Ectodermal cell (in vitro differentiated cells): ENCODE data around the gene SAFB. TPM values are rescaled to one million over a fixed set of nuclear protein-coding genes. Genes with fewer than 3 reads are reported as not detected.

Experiments
- H3K27ac ChIP-seq: 2 replicates; pipeline ENCODE4 v1.7.0; 2013; ENCODE audit warnings: mild to moderate bottlenecking, low read depth, low read length; ENCODE audit not compliant: insufficient read depth, poor library complexity, severe bottlenecking
- H3K27me3 ChIP-seq: 2 replicates; pipeline ENCODE4 v1.7.0; 2013; ENCODE audit warnings: mild to moderate bottlenecking, low read length; ENCODE audit not compliant: insufficient read depth, control insufficient read depth, poor library complexity, severe bottlenecking
- H3K36me3 ChIP-seq: one replicate; pipeline ENCODE4 v1.7.0; 2013; ENCODE audit warnings: low read length; ENCODE audit not compliant: control insufficient read depth, insufficient read depth
- H3K4me1 ChIP-seq: one replicate; pipeline ENCODE4 v1.7.0; 2013; ENCODE audit warnings: low read length; ENCODE audit not compliant: control insufficient read depth, insufficient read depth
- H3K4me3 ChIP-seq: 2 replicates; pipeline ENCODE4 v1.7.0; 2013; ENCODE audit warnings: low read depth, low read length, control low read depth; ENCODE audit not compliant: insufficient read depth
- H3K9me3 ChIP-seq: 2 replicates; pipeline ENCODE4 v1.7.0; 2013; ENCODE audit warnings: mild to moderate bottlenecking, low read length, moderate library complexity; ENCODE audit not compliant: control insufficient read depth
- WGBS, 2 experiments: methylation state at CpG; one replicate each; pipeline ENCODE4 v1.1.7; 2013; ENCODE audit warnings: missing lambda C conversion rate in 2 of 2; 5-methylcytosine and 5-hydroxymethylcytosine counted together
- polyA plus RNA-seq, 4 experiments: library from polyadenylated mRNA; stranded (reverse); fragments of 50-300 nt; gene quantifications; one replicate each; pipeline ENCODE4 v1.2.3, GENCODE V29; 2013

The SAFB gene
- 159 TPM for polyA plus RNA-seq (2013, experiment 1 of 4)
- 125 TPM for polyA plus RNA-seq (2013, experiment 2 of 4)
- 87.7 TPM for polyA plus RNA-seq (2013, experiment 3 of 4)
- polyA plus RNA-seq (2013, experiment 4 of 4) = 100 TPM

DNA sequence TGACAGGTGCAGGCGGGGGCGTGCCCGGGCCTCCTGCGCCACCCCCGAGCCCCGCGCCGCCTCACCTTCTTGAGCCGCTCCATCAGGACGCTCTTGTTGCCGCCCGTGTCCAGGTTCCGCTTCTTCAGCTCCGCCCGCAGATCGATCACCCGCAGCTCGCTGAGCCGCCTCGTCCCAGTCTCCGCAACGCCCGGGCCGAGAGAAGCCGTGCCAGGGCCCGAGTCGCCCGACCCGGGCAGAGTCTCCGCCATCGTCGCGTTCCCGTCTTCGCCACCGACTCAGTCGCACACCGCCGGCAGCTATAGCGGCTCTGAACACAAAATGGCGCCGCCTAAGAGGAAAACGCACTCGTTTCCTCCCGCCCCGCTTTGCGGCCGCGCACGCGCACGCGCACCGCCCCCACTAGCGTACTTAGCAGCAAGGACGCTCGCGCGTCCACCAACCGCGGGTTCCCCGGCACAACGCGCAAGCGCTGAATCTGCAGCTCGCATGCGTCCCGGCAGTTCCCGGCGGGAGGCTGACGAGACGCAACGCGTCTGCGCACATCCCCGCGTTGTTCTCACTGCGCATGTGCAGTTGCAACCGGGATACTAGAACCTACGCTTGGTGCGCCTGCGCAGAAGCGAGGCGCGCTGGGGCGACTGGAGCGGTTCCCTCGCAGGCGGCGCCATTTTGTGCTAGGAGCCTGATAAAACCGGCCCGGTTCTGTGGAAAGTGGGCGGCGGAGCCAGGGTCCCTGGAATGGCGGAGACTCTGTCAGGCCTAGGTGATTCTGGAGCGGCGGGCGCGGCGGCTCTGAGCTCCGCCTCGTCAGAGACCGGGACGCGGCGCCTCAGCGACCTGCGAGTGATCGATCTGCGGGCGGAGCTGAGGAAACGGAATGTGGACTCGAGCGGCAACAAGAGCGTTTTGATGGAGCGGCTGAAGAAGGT lies at the start of gene SAFB, which contains the start of gene SAFB2:
Gene SAFB, plus strand, starts transcription at position 619 of the 932 bp plus-strand sequence. Its CDS starts 123 bp downstream, at position 742.
Gene SAFB2, minus strand, starts transcription at position 312 of the 932 bp plus-strand sequence. Its CDS starts 61 bp downstream, at position 251.
- Histone ChIP-seq H3K9me3 (no peaks in the 10 kb centered on the region), H3K4me1 (peaks cover 29% of the 10 kb centered on the region), H3K27me3 (no peaks in the 10 kb centered on the region), H3K36me3 (peaks cover 22% of the 10 kb centered on the region), H3K4me3 (peak within 1 kb of the TSS; percentile 96), H3K27ac (peak within 1 kb of the TSS; percentile 82)
- WGBS, 2 experiments = 0% methylated on average over 116 of the region's 116 CpGs

DNA sequence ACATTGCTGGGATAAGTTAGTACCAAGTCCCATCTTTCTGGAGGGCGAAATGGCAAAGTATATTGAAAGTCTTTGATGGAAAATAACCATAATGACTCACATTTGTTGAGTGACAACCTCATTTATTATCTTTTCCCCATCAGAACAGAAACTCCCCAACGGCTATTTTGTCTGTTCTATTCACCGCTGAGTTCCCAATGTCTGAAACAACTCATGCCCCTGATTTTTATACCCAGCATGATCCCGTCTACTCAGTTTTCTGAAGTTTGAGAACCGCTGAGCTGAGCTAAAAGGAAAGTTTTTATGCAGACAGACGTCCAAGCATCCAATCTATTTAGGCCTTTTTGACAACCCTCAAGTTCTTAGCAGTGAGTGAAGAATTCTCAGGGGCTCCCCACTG lies 47.3 kb upstream of the SAFB start:
- WGBS, 2 experiments = 90 to 91% methylated on average over 6 of the region's 6 CpGs
- Histone ChIP-seq H3K4me1 (peaks cover 5% of the 10 kb centered on the region), H3K27ac (no peak overlapping the region), H3K27me3 (no peaks in the 10 kb centered on the region), H3K4me3 (no peak overlapping the region), H3K36me3 (no peaks in the 10 kb centered on the region), H3K9me3 (no peaks in the 10 kb centered on the region)

DNA sequence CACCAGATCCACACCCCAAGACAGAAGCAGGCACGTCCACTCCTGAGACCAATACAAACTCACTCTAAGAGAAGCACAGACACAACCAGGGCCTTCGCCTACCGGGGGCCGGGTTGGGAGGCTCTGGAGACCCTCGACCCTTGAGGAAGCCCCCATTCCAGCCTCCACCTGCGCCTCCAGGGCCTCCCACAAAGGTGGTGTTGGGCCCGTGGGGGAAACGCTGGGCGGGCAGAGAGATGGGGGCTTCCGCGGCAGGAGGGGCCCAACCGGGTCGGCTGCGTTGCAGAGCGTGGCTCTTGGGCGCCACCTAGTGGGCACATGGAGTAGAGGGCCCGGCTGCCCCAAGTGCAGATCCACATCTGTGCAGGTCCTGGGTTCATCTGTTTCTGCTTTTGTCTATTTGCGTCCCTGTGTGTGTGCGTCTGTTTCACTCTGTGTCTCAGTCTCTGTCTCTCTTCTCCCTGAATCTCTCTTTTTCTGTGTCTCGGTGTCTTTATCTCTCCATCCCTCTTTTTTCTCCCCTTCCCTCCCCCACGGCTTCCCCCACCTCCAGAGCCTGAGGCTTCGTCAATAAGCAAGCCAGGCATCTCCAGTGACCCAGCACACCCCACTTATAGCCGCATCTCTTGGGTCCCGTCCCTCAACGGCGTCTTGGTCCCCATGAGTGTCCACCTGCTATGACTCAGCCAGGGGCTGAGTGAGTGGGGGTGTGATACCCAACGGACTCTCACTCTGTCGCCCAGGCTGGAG lies 44.6 kb upstream of the SAFB start:
- 37% methylated on average over 28 of the region's 28 CpGs for WGBS, 2 experiments
- no peak overlapping the region for H3K4me3 ChIP-seq
- no peaks in the 10 kb centered on the region for H3K27me3 ChIP-seq
- H3K4me1 ChIP-seq = peaks cover 5% of the 10 kb centered on the region
- no peaks in the 10 kb centered on the region for H3K9me3 ChIP-seq
- no peak overlapping the region for H3K27ac ChIP-seq
- no peaks in the 10 kb centered on the region for H3K36me3 ChIP-seq

DNA sequence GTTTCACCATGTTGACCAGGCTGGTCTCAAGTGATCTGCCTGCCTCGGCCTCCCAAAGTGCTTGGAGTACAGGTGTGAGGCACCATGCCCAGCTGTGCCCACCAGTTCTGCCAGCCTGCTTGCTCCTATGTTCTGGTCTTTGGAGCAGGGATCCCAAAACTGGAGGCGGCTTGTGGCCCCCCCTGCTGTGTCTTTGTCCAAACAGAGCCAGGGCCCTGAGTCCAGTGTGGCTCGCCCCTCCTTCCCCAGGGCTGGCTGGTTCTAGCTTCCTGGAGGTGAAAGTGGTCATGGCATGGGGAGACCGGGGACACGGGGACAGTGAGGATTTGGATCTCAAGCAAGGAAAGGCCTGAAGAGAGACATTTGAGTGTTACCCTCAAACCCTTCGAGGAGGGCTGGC lies 43.6 kb upstream of the SAFB start:
- WGBS, 2 experiments = 87 to 89% methylated on average over 6 of the region's 6 CpGs
- H3K27ac ChIP-seq = no peak overlapping the region
- no peak overlapping the region for H3K4me3 ChIP-seq
- H3K4me1 ChIP-seq = peaks cover 5% of the 10 kb centered on the region
- H3K36me3 ChIP-seq = no peaks in the 10 kb centered on the region
- no peaks in the 10 kb centered on the region for H3K9me3 ChIP-seq
- no peaks in the 10 kb centered on the region for H3K27me3 ChIP-seq

DNA sequence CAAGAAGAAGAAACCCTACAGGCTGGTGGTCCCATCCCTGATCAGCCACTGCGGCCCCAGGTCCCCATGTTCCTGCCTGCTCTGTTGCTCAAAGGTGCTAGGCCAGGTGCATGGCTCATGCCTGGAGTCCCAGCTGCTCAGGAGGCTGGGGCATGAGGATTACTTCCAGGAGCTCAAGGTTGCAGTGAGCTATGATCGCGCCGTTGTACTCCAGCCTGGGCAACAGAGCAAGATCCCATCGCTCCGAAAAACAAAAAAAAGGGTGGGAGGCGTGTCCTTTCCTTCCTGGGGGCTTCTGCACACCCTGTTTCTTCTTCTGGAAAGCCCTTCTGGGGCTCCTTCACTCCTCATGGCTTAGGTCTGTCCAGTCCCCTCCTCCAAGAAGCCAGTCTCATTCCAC lies 43.2 kb upstream of the SAFB start:
- Histone ChIP-seq H3K4me3 (no peak overlapping the region), H3K36me3 (no peaks in the 10 kb centered on the region), H3K27me3 (no peaks in the 10 kb centered on the region), H3K9me3 (no peaks in the 10 kb centered on the region), H3K4me1 (peaks cover 5% of the 10 kb centered on the region), H3K27ac (no peak overlapping the region)
- WGBS, 2 experiments = 92 to 93% methylated on average over 7 of the region's 7 CpGs

DNA sequence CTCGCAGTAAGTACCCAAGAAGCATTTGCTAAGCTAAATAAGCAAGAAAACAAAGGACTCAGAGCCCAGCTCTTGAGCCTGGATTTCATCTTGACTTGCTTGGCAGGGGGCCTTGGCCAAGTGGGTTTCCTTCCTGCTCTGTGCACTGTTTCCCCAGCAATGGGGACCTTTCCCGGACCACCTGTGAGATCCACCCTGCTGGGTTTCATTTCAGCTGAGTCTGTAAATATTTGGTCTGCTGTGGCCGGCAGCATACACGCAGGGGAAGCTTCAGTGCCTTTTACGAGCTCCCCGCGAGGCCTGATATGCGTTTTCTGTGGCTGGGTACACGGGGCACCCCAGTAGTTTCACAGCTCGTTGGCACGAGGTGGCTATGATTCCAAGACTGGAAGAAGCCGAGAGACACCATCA lies 42.7 kb upstream of the SAFB start:
- H3K36me3 ChIP-seq = no peaks in the 10 kb centered on the region

DNA sequence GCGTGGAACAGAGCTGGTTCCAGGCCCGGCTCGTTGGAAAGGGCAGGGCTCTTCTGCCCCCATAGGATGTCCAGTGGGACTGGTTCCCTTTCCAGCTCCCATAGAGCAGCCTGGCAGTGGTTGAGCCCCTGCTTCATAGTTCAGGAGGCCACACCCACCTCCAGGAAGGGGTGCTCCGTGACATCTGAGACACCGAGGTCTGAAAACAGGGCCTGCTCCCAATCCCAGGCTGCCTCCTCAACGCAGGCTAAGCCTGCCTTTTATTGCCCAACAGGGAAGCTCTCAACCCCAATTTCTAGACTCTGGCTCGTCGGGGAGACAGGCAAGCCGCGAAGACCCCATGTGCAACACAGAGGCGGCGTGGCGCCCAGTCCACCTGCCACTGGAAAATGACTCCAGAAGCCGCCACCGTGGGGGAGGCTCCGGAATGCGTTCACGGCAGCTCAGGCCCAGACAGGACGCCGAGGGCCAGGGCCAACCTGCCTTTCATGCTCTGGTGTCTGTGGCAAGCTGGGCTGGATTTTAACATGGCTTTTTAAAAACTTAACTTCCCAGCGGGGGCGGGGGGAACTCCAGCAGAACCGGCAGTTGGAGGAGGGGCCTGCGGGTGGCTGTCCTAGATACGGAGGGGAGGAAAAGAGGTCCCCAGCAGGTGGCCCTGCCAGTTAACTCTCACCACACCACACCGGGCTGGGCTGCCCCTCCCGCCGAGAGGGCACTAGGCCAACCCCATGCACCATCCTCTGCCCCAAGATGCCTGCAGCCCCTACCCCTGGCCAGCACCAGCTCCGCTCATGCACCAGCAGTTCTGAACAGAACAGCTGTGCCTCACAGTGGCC lies 37.2 kb upstream of the SAFB start:
- H3K27ac ChIP-seq = peak overlapping the region; percentile 85

More for the DNA sequence above, 42.7 kb upstream of the SAFB start:
- no peaks in the 10 kb centered on the region for H3K27me3 ChIP-seq
- no peak overlapping the region for H3K27ac ChIP-seq
- H3K9me3 ChIP-seq = no peaks in the 10 kb centered on the region
- peaks cover 6% of the 10 kb centered on the region for H3K4me1 ChIP-seq
- WGBS, 2 experiments = 52 to 61% methylated on average over 12 of the region's 12 CpGs
- no peak overlapping the region for H3K4me3 ChIP-seq

DNA sequence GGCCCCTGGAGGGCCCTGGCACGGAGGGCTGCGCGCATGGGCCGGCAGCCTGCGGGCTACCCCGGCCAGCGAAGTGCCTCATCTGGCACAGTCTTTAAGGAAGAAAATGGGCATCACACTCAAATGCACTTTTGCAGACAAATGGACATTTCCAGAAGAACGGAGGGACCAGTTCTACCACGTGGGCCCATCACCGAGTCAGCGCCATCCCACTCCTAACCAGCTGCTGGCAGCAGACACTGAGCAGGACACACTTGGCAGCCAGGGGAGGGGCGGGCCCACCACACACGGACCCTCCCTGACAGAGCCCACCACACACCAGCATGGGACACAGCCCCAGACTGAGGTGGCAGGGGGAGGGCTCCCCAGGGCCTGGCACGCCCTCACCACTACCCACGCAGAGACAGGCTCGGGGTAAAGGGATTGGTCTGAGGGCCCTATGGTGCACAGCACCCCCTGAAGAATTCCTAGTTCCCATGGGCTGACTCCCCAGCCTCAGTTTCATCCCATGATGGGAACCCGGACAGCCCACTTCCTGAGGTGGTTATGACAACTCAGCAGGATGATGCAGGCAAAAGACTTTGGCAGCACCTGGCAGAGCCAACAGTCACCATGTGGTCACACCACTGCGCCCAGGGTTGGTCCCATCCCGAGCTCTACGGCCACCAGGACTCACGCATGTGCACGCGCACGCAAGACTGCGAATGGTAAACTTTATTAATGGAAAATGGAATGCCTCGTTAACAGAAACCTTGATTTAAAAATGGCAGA lies 36.4 kb upstream of the SAFB start:
- Histone ChIP-seq H3K4me1 (peaks cover 21% of the 10 kb centered on the region), H3K4me3 (peak overlapping the region; percentile 17), H3K9me3 (no peaks in the 10 kb centered on the region), H3K36me3 (peaks cover 26% of the 10 kb centered on the region), H3K27me3 (no peaks in the 10 kb centered on the region), H3K27ac (peak overlapping the region; percentile 85)
- 81 to 82% methylated on average over 25 to 26 of the region's 26 CpGs for WGBS, 2 experiments

More for the DNA sequence above, 37.2 kb upstream of the SAFB start:
- Histone ChIP-seq H3K9me3 (no peaks in the 10 kb centered on the region), H3K27me3 (no peaks in the 10 kb centered on the region), H3K4me1 (peaks cover 21% of the 10 kb centered on the region), H3K4me3 (peak overlapping the region; percentile 17), H3K36me3 (peaks cover 23% of the 10 kb centered on the region)
- WGBS, 2 experiments = 11 to 14% methylated on average over 29 of the region's 29 CpGs

DNA sequence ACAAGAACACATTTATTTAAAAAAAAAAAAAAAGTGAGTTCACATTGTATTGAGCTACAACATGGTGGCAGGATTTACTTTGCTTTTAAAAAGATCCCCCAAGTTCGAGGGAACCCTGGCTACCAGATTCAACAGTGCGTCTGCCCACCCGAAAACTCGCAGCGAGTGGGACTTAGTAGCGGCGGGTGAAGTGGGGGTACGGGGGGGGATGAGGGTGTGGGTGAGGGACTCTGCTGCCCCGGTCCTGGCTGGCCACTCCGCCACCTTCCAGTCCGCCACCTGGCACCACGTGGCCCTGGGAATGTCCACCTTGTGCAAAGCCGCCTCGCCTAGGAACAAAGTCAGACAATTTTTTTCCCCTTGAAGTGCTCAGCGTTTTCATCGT lies 35.8 kb upstream of the SAFB start:
- H3K4me3 ChIP-seq = no peak overlapping the region
- no peaks in the 10 kb centered on the region for H3K27me3 ChIP-seq
- H3K9me3 ChIP-seq = no peaks in the 10 kb centered on the region
- peaks cover 26% of the 10 kb centered on the region for H3K36me3 ChIP-seq
- WGBS, 2 experiments = 95% methylated on average over 16 of the region's 16 CpGs
- no peak overlapping the region for H3K27ac ChIP-seq
- peaks cover 21% of the 10 kb centered on the region for H3K4me1 ChIP-seq
